KMS-11 (cell line): ENCODE data around the gene ZSWIM8.

Experiments
- H2AFZ ChIP-seq: fragments of 200-600 bp; sonication (generic); 2 replicates; pipeline ENCODE4 v1.6.1; 2016; ENCODE audit warnings: antibody characterized with exemption, mixed run types, low read depth
- H3K27ac ChIP-seq: fragments of 200-600 bp; sonication (generic); 2 replicates; pipeline ENCODE4 v1.6.1; 2016; ENCODE audit warnings: mild to moderate bottlenecking, mixed run types
- H3K27me3 ChIP-seq: fragments of 200-600 bp; sonication (generic); 2 replicates; pipeline ENCODE4 v1.6.1; 2017; ENCODE audit warnings: mild to moderate bottlenecking, low read depth, mixed run types, moderate library complexity; ENCODE audit not compliant: insufficient read depth
- H3K36me3 ChIP-seq: fragments of 200-600 bp; sonication (generic); 2 replicates; pipeline ENCODE4 v1.6.1; 2017; ENCODE audit warnings: mild to moderate bottlenecking, mixed run types; ENCODE audit not compliant: insufficient read depth
- H3K4me1 ChIP-seq: fragments of 200-600 bp; sonication (generic); 2 replicates; pipeline ENCODE4 v1.6.1; 2016; ENCODE audit warnings: mild to moderate bottlenecking, low read depth, mixed run types; ENCODE audit not compliant: poor library complexity, severe bottlenecking
- H3K4me2 ChIP-seq: fragments of 200-600 bp; sonication (generic); 2 replicates; pipeline ENCODE4 v1.7.0; 2016; ENCODE audit warnings: mild to moderate bottlenecking, mixed run types
- H3K4me3 ChIP-seq: fragments of 200-600 bp; sonication (generic); IDR thresholded peaks from 2 replicates; pipeline ENCODE4 v1.6.1; 2017; ENCODE audit warnings: low read depth, low read length, mixed read lengths; ENCODE audit not compliant: insufficient read depth
- H3K79me2 ChIP-seq: fragments of 200-600 bp; sonication (generic); 2 replicates; pipeline ENCODE4 v1.6.1; 2016; ENCODE audit warnings: low read depth, mixed run types; ENCODE audit not compliant: insufficient read depth
- H3K9ac ChIP-seq: fragments of 200-600 bp; sonication (generic); 2 replicates; pipeline ENCODE4 v1.6.1; 2016; ENCODE audit warnings: mild to moderate bottlenecking, mixed run types
- H4K20me1 ChIP-seq: fragments of 200-600 bp; sonication (generic); 2 replicates; pipeline ENCODE4 v1.6.1; 2016; ENCODE audit warnings: mild to moderate bottlenecking, mixed run types; ENCODE audit not compliant: insufficient read depth
- TF ChIP-seq, protein P1 (sequence below): fragments of 200-600 bp; sonication (generic); conservative IDR thresholded peaks from 2 replicates; pipeline ENCODE4 v1.6.1; 2017; ENCODE audit warnings: low read depth, mild to moderate bottlenecking, antibody characterized with exemption, low read length, moderate library complexity, mixed read lengths

ZSWIM8 gene

DNA sequence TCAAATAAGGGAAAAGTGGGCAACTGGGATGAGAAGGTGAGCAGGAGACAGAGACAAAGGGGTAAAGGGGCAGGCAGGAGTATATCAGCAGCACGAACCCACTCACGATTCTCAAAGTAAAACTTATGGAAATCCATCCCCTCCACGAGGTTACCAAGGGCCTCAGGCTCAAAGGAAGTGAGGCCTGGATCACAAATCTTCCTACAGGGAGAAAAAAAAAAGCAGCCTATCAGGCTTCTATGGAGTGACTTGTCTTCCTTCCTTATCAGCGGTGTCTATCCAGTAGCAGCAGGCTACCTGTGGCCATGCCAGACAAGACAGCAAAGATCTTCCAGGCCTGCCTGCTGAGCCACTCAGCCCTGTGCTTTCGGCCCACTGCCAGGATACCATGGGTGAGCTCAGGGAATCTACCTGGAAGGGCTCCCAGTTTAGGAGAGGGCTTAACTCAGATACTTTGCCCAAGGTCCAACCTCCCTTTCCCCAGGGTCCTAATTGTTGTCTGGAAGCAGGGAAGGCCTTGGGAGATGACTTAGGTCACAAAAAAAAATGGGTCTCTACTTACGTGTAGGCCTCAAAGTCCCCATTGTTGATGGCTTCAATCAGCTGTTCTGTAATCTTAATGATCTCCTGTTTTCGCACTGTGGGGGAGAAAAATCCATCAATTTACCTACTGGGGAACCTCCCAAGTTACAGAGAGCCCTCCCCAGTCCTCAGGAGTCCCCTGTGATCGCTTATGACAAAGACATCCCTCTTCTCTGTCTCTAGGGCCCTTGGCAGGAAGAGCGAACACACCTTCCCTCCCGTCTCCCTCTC lies 31.7 kb downstream of the ZSWIM8 start:
- H2AFZ ChIP-seq, result no peak overlapping the region
- H3K27me3 ChIP-seq, result no peaks in the 10 kb centered on the region
- no peak overlapping the region for H3K27ac ChIP-seq

DNA sequence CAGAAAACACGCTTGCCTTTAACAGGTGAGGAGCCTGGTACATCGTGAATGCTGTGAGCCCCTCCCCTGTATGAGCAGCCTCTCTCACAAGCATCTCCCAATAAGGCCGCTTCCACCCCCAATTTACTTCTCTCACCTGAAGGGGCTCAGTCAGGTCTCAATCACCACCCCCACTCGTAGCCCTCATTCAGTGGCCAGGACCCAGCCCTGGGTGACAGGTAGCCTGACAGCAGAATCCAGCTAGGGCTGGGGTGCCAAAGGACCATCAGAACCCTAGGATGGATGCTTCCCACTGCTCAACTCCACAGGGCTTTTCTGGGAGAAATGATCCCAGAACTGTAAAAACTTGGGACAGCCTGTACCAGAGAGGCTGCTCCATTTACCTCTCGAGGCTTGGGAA lies 32.4 kb downstream of the ZSWIM8 start:
- TF ChIP-seq, protein P1, sequence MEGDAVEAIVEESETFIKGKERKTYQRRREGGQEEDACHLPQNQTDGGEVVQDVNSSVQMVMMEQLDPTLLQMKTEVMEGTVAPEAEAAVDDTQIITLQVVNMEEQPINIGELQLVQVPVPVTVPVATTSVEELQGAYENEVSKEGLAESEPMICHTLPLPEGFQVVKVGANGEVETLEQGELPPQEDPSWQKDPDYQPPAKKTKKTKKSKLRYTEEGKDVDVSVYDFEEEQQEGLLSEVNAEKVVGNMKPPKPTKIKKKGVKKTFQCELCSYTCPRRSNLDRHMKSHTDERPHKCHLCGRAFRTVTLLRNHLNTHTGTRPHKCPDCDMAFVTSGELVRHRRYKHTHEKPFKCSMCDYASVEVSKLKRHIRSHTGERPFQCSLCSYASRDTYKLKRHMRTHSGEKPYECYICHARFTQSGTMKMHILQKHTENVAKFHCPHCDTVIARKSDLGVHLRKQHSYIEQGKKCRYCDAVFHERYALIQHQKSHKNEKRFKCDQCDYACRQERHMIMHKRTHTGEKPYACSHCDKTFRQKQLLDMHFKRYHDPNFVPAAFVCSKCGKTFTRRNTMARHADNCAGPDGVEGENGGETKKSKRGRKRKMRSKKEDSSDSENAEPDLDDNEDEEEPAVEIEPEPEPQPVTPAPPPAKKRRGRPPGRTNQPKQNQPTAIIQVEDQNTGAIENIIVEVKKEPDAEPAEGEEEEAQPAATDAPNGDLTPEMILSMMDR, result no peak
- no peak overlapping the region for H3K4me2 ChIP-seq

More for the DNA sequence above, 31.7 kb downstream of the ZSWIM8 start:
- no peaks in the 10 kb centered on the region for H3K4me1 ChIP-seq
- H4K20me1 ChIP-seq, result no peaks in the 10 kb centered on the region
- TF ChIP-seq, protein P1, result no peak
- no peak overlapping the region for H3K4me2 ChIP-seq
- no peaks in the 10 kb centered on the region for H3K36me3 ChIP-seq
- H3K9ac ChIP-seq, result no peak overlapping the region
- no peaks in the 10 kb centered on the region for H3K79me2 ChIP-seq
- H3K4me3 ChIP-seq, result no peak overlapping the region

DNA sequence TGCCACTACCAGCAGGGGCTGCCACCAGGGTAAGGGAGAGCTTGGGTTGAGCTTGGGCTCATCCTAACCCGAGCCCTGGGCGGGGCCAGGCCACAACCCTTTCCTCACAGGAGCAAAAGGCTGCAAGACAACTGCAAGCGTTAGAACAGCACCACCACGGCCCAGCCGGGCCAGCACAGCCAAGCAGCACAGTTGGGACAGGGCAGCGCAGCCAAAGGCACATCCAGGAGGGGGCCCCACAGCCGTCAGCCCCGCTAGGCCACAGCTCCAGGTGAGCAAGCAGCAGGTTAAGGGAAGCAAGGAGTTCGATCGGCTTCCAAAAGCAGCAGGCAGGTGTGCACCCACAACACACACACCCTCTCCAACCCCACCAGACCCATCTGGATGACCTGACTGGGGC lies 33.0 kb downstream of the ZSWIM8 start:
- Histone ChIP-seq H3K36me3 (no peaks in the 10 kb centered on the region), H3K27ac (no peak overlapping the region)
- TF ChIP-seq, protein P1, result no peak

More for the DNA sequence above, 32.4 kb downstream of the ZSWIM8 start:
- Histone ChIP-seq H3K79me2 (no peaks in the 10 kb centered on the region), H2AFZ (no peak overlapping the region), H3K27ac (no peak overlapping the region), H3K36me3 (no peaks in the 10 kb centered on the region), H3K9ac (no peak overlapping the region), H3K4me3 (no peak overlapping the region), H4K20me1 (no peaks in the 10 kb centered on the region), H3K27me3 (no peaks in the 10 kb centered on the region), H3K4me1 (no peaks in the 10 kb centered on the region)

DNA sequence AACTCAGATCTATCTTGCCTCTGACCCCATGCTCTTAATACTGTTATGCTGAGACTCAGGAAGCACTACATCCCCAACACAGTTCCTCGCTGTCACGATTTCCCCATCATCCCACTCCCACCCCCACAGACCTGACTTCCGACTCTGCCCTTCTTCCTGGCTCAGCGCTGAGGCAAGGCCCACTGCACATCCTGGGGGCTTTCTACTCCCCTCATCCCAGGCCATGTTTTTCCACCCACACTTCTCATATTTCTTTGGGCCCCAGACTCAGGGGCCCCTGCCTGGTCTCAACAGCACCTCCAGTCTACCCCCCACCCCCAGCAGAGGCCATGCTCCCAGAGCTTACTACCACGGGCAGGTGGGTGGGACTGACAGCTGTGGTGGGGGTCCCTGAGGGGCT lies 33.7 kb downstream of the ZSWIM8 start:
- H2AFZ ChIP-seq, result no peak overlapping the region
- no peak overlapping the region for H3K27ac ChIP-seq
- H3K36me3 ChIP-seq, result no peaks in the 10 kb centered on the region

More for the DNA sequence above, 33.0 kb downstream of the ZSWIM8 start:
- H3K79me2 ChIP-seq, result no peaks in the 10 kb centered on the region
- no peaks in the 10 kb centered on the region for H3K27me3 ChIP-seq
- H2AFZ ChIP-seq, result no peak overlapping the region
- no peaks in the 10 kb centered on the region for H4K20me1 ChIP-seq
- H3K4me3 ChIP-seq, result no peak overlapping the region
- H3K9ac ChIP-seq, result no peak overlapping the region
- H3K4me1 ChIP-seq, result no peaks in the 10 kb centered on the region
- H3K4me2 ChIP-seq, result no peak overlapping the region

More for the DNA sequence above, 33.7 kb downstream of the ZSWIM8 start:
- Histone ChIP-seq H3K4me2 (no peak overlapping the region), H3K4me3 (no peak overlapping the region), H3K79me2 (no peaks in the 10 kb centered on the region), H3K27me3 (no peaks in the 10 kb centered on the region), H3K9ac (no peak overlapping the region), H3K4me1 (no peaks in the 10 kb centered on the region), H4K20me1 (no peaks in the 10 kb centered on the region)
- TF ChIP-seq, protein P1, result no peak
